ENCODE results near the gene HOXB6. TPM values are rescaled to one million over a fixed set of nuclear protein-coding genes. Genes with fewer than 3 reads are reported as not detected.

Gene HOXB6
- total RNA-seq, 1 donor from 2014 or later, result 11.5 TPM

- TF ChIP-seq CTCF (conservative IDR thresholded peaks at IDR 0.05), result no peak
- Mint-ChIP-seq H3K9me3 (no peaks in the 10 kb centered on the region), H3K4me3 (peak overlapping the region; percentile 66), H3K27me3 (ENCODE audit: low read depth) (peaks cover 99% of the 10 kb centered on the region), H3K27ac (ENCODE audit: unreplicated experiment) (no peak overlapping the region), H3K36me3 (ENCODE audit: low read depth) (peaks cover 3% of the 10 kb centered on the region), H3K4me1 (peaks cover 46% of the 10 kb centered on the region)
- no peak for DNase-seq (ENCODE audit: low read depth, low spot score)
Observed at GRCh38 chr17:48556576-48557401, 48.0 kb downstream of the HOXB6 start.

GRCh38 chr17:48556229-48556575 is 48.6 kb downstream of the HOXB6 start:
- no peaks in the 10 kb centered on the region for H3K9me3 Mint-ChIP-seq
- H3K4me3 Mint-ChIP-seq, result peak overlapping the region; percentile 66
- peaks cover 99% of the 10 kb centered on the region for H3K27me3 Mint-ChIP-seq (ENCODE audit: low read depth)
- DNase-seq (ENCODE audit: low read depth, low spot score), result no peak
- H3K4me1 Mint-ChIP-seq, result peaks cover 49% of the 10 kb centered on the region
- H3K27ac Mint-ChIP-seq (ENCODE audit: unreplicated experiment), result no peak overlapping the region
- peaks cover 4% of the 10 kb centered on the region for H3K36me3 Mint-ChIP-seq (ENCODE audit: low read depth)
- no peak for TF ChIP-seq CTCF (conservative IDR thresholded peaks at IDR 0.05)

GRCh38 chr17:48555258-48556228 is 49.2 kb downstream of the HOXB6 start:
- Mint-ChIP-seq H3K4me3 (peak overlapping the region; percentile 78), H3K27me3 (ENCODE audit: low read depth) (peaks cover 99% of the 10 kb centered on the region), H3K36me3 (ENCODE audit: low read depth) (peaks cover 4% of the 10 kb centered on the region), H3K9me3 (no peaks in the 10 kb centered on the region), H3K4me1 (peaks cover 51% of the 10 kb centered on the region), H3K27ac (ENCODE audit: unreplicated experiment) (no peak overlapping the region)
- DNase-seq (ENCODE audit: low read depth, low spot score), result no peak
- TF ChIP-seq CTCF (conservative IDR thresholded peaks at IDR 0.05), result no peak

- peaks cover 4% of the 10 kb centered on the region for H3K36me3 Mint-ChIP-seq (ENCODE audit: low read depth)
- peak overlapping the region; percentile 78 for H3K4me3 Mint-ChIP-seq
- H3K27me3 Mint-ChIP-seq (ENCODE audit: low read depth), result peaks cover 99% of the 10 kb centered on the region
- H3K27ac Mint-ChIP-seq (ENCODE audit: unreplicated experiment), result peak overlapping the region; percentile 89
- no peak for DNase-seq (ENCODE audit: low read depth, low spot score)
- peaks cover 56% of the 10 kb centered on the region for H3K4me1 Mint-ChIP-seq
- H3K9me3 Mint-ChIP-seq, result no peaks in the 10 kb centered on the region
- TF ChIP-seq CTCF (conservative IDR thresholded peaks at IDR 0.05), result no peak
Observed at GRCh38 chr17:48554412-48555257, 50.2 kb downstream of the HOXB6 start.

GRCh38 chr17:48553826-48554225 is 51.0 kb downstream of the HOXB6 start:
- Mint-ChIP-seq H3K27me3 (ENCODE audit: low read depth) (peaks cover 99% of the 10 kb centered on the region), H3K4me1 (peaks cover 61% of the 10 kb centered on the region), H3K4me3 (peak overlapping the region; percentile 78), H3K9me3 (no peaks in the 10 kb centered on the region), H3K27ac (ENCODE audit: unreplicated experiment) (no peak overlapping the region), H3K36me3 (ENCODE audit: low read depth) (peaks cover 4% of the 10 kb centered on the region)
- no peak for TF ChIP-seq CTCF (conservative IDR thresholded peaks at IDR 0.05)
- DNase-seq (ENCODE audit: low read depth, low spot score), result no peak
